Upper lobe of left lung (tissue), 4 donors: ENCODE measurements around the gene RDX.

Experiments
- POLR2AphosphoS5 ChIP-seq, 2 donors: sonication (generic); formaldehyde crosslinking; IDR thresholded peaks; one replicate each; pipeline ENCODE4 v1.5.1; 2017; ENCODE audit warnings: antibody characterized with exemption in 2 of 2
- TF ChIP-seq, protein P1 (sequence below), 6 experiments: fragments of 450-650 bp in 4 of 6; fragments of 200-600 bp in 2 of 6; sonication (generic) in 2 of 6; IDR thresholded peaks; one replicate each; pipeline ENCODE4 v1.5.1; 2016 to 2019; ENCODE audit warnings: antibody characterized with exemption in 6 of 6

DNA sequence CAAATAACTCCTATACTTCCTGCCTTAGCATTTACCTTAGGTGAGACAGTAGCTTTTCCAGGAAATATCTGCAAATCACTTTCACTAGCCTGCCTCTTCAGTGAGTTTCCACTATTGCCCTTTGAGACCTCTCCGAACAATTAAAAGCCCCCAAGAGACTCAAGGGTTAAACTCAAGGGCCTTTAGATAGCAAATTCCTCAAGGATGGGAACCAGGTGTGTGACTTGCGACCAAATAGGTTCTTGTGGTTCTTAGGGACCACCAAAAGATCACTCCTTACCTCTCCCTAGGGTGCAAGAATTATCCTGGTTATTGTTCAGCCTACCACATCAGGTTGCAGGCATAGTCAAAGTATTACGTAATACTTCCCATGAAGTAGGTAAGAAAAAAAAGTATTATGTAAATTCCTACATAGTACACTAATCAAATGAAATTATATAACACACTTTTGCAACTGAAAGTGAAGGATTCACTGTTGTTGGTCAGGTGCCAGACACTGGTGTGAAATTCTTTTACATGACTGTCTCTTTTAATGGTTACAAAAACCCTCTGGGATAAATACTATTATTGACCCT, 1.4 kb upstream of the RDX start:
- TF ChIP-seq, protein P1, sequence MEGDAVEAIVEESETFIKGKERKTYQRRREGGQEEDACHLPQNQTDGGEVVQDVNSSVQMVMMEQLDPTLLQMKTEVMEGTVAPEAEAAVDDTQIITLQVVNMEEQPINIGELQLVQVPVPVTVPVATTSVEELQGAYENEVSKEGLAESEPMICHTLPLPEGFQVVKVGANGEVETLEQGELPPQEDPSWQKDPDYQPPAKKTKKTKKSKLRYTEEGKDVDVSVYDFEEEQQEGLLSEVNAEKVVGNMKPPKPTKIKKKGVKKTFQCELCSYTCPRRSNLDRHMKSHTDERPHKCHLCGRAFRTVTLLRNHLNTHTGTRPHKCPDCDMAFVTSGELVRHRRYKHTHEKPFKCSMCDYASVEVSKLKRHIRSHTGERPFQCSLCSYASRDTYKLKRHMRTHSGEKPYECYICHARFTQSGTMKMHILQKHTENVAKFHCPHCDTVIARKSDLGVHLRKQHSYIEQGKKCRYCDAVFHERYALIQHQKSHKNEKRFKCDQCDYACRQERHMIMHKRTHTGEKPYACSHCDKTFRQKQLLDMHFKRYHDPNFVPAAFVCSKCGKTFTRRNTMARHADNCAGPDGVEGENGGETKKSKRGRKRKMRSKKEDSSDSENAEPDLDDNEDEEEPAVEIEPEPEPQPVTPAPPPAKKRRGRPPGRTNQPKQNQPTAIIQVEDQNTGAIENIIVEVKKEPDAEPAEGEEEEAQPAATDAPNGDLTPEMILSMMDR (IDR thresholded peaks at IDR 0.05), result no peak
- no peak for TF ChIP-seq POLR2AphosphoS5 (IDR thresholded peaks at IDR 0.05)
